NB4 (cell line): ENCODE results near the gene CYB561.
A peak's percentile ranks its signal among the peaks of the same experiment; 100 is the strongest.

Experiments used
- DNase-seq: peaks from one replicate; pipeline ENCODE4 v3.0.0; 2010; ENCODE audit warnings: low read depth
- H3K4me3 ChIP-seq: one replicate; pipeline ENCODE4 v1.5.1; 2011; ENCODE audit warnings: mild to moderate bottlenecking, low read depth, low read length, moderate library complexity
- CTCF ChIP-seq: IDR thresholded peaks from one replicate; pipeline ENCODE4 v1.5.1; 2012; ENCODE audit warnings: low read depth, low read length
- MAX ChIP-seq: IDR thresholded peaks from 2 replicates; pipeline ENCODE4 v1.6.1; 2011; ENCODE audit warnings: low read depth, low read length
- MYC ChIP-seq: IDR thresholded peaks from 2 replicates; pipeline ENCODE4 v1.6.1; 2011; ENCODE audit warnings: low read depth, low read length
- POLR2A ChIP-seq: IDR thresholded peaks from 2 replicates; pipeline ENCODE4 v1.6.1; 2011; ENCODE audit warnings: mild to moderate bottlenecking; ENCODE audit not compliant: insufficient read length; ENCODE audit errors: extremely low read depth

CYB561 gene

GRCh38 chr17:63418540-63418939 is 27.6 kb downstream of the CYB561 start:
- DNase-seq: no peak
- no peak for TF ChIP-seq MAX
- TF ChIP-seq POLR2A: no peak
- no peak for TF ChIP-seq MYC
- no peak for TF ChIP-seq CTCF

DNA sequence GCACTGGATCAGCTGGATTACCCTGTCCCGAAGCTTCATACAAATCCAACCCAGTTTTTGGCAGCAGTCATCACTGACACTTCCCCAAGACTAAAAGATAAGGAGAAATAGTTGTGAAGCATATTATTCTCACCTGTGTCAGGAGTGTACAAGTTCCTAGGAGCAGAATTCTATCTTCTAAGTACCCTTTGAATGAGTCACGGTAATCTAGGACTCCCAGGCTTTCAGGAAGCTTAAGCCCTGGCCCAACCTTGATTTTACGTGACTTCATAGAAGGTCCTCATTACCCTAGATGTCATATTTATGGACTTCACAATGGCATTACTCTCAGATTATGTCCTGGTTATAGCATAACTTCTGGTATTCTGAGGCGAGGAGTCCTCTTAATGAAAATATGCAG is 31.9 kb downstream of the CYB561 start:
- DNase-seq: no peak

More at GRCh38 chr17:63418540-63418939, 27.6 kb downstream of the CYB561 start:
- H3K4me3 ChIP-seq: no peak overlapping the region

DNA sequence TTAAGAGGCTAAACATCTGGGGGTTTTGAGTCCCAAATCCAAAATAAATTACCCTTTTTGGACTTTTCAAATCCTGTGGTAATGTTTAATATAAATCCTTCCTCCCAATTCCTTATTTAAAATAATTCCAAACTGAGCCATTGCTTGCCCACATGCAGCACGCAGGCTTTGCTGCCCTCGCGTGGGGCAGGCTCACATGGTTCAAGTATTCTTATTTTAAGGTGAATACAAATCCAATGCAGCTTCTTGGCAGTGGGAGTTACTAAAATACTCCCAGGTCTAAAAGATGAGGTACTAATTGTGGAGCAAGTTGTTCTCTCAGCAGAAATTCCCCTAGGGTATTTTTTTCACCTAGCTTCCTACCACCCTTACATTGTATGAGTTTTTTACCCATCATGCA is 33.0 kb downstream of the CYB561 start:
- no peak overlapping the region for H3K4me3 ChIP-seq
- no peak for DNase-seq
- TF ChIP-seq MAX: no peak
- TF ChIP-seq CTCF: no peak
- TF ChIP-seq MYC: no peak
- no peak for TF ChIP-seq POLR2A

More for the DNA sequence above, 31.9 kb downstream of the CYB561 start:
- TF ChIP-seq MYC (no peak), CTCF (no peak), MAX (no peak)
- H3K4me3 ChIP-seq: no peak overlapping the region

DNA sequence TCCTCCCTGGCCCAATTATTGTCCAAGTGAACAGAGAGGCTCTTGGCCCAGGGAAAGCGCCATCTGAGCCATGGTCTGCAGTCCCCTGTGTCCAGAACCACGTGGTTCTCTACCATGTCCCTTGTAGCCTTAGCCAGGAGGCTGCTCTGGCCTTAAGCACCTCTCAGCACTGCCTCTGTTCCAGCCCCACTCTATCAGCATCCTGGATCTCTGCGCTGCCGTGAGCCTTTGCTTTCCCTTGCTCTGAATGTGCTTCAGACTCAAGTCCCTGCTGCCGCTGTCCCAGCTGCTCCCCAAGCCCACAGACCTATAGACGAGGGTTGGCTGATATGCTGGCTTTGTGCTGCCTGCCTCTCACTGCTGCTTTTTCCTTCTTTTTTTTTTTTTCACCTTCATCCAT is 33.9 kb downstream of the CYB561 start:
- no peak overlapping the region for H3K4me3 ChIP-seq
- TF ChIP-seq POLR2A (no peak), MYC (no peak), CTCF (no peak), MAX (no peak)
- DNase-seq: no peak

DNA sequence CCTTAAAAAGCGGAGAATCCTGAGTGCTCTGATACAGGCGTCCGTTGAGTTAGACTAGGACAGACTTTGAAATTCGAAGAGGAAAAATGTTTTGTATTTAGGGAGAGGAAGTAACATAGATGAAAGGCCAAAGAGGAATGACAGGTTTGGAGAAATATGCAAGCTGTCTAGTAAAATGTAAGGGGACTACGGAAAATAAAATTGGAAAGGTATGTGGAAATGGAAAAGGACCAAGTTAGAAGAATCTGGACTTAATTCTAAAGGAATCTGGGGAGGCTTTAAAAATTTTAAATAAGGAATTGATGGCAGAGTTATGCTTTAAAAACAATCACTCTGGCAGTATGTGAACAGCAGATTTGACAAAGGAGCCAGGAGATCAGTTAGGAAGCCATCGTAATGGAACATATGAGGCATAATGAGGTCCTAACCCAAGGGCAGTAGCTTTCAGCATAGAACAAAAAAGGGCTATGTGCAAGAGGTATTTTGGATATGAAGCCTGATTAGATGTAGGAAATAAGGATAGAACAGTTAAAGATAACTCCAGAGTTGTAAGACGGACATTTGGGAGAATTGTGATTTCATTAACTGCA is 38.3 kb downstream of the CYB561 start:
- TF ChIP-seq POLR2A: no peak
- no peak for TF ChIP-seq CTCF
- TF ChIP-seq MYC: no peak
- TF ChIP-seq MAX: no peak

DNA sequence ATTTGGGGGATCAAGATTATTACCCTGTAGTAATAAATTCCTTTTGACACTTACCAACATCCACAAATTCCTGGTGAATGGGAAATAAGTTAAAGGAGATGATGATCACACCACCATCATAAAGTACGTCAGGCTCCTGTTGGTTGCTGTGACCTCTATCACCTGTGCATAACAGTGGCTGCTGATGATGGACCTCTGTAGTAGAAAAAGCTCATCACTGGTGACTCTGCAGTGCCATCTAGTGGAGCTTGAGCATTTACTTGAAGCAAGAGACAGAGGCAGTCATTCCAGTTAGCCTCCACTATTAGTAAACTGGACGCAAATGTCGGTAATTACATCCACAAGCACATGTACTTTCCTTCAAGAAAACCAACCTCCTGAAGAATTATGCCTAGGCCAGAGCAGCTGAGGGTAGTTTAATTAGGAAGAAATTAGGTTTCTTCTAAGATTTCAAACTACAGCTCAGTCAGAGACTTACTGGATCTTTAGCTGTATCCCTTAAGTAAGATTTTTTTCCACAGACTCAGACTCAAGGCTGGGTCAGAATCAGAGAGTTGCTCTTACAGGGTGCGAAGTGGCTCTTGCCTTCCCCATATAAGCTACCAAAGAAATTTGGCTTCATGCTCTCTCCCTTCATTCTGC is 39.3 kb downstream of the CYB561 start:
- TF ChIP-seq POLR2A (no peak), CTCF (peak; percentile 61)
- peak; percentile 85 for DNase-seq
- H3K4me3 ChIP-seq: no peak overlapping the region

More for the DNA sequence above, 38.3 kb downstream of the CYB561 start:
- no peak overlapping the region for H3K4me3 ChIP-seq
- no peak for DNase-seq
